ENCODE results near the gene UNC79.

DNA sequence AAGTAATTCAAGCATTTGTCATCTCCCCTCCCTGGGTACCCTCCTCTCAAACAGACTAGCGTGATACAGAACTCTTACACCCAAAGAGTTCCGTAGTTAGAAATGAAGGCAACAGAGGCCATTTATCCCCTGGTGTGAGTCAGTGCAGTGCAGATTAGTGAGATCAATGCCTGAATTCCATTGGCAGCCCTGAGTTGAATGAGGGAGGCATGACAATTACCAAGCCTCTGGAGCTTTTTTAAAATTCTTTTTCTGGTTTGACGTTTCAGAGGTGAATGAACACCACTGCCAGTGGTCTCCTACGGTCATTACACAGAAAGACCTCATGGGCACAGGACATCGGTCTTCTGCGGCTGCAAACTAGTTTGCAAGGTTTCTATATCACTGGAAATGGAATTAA lies 263.2 kb downstream of the UNC79 start:
- TF ChIP-seq POLR2AphosphoS5 (IDR thresholded peaks at IDR 0.05; ENCODE audit: low read depth, low read length): no peak
- no peak for TF ChIP-seq TAF1 (IDR thresholded peaks at IDR 0.05; ENCODE audit: borderline replicate concordance, insufficient read depth, low read length)

All from PFSK-1 (cell line).